KMS-11 (cell line): ENCODE measurements around the gene DOCK10.

Source experiments
- H2AFZ ChIP-seq: fragments of 200-600 bp; sonication (generic); 2 replicates; pipeline ENCODE4 v1.6.1; 2016; ENCODE audit warnings: antibody characterized with exemption, mixed run types, low read depth
- H3K27ac ChIP-seq: fragments of 200-600 bp; sonication (generic); 2 replicates; pipeline ENCODE4 v1.6.1; 2016; ENCODE audit warnings: mild to moderate bottlenecking, mixed run types
- H3K27me3 ChIP-seq: fragments of 200-600 bp; sonication (generic); 2 replicates; pipeline ENCODE4 v1.6.1; 2017; ENCODE audit warnings: mild to moderate bottlenecking, low read depth, mixed run types, moderate library complexity; ENCODE audit not compliant: insufficient read depth
- H3K36me3 ChIP-seq: fragments of 200-600 bp; sonication (generic); 2 replicates; pipeline ENCODE4 v1.6.1; 2017; ENCODE audit warnings: mild to moderate bottlenecking, mixed run types; ENCODE audit not compliant: insufficient read depth
- H3K4me1 ChIP-seq: fragments of 200-600 bp; sonication (generic); 2 replicates; pipeline ENCODE4 v1.6.1; 2016; ENCODE audit warnings: mild to moderate bottlenecking, low read depth, mixed run types; ENCODE audit not compliant: poor library complexity, severe bottlenecking
- H3K4me2 ChIP-seq: fragments of 200-600 bp; sonication (generic); 2 replicates; pipeline ENCODE4 v1.7.0; 2016; ENCODE audit warnings: mild to moderate bottlenecking, mixed run types
- H3K4me3 ChIP-seq: fragments of 200-600 bp; sonication (generic); IDR thresholded peaks from 2 replicates; pipeline ENCODE4 v1.6.1; 2017; ENCODE audit warnings: low read depth, low read length, mixed read lengths; ENCODE audit not compliant: insufficient read depth
- H3K79me2 ChIP-seq: fragments of 200-600 bp; sonication (generic); 2 replicates; pipeline ENCODE4 v1.6.1; 2016; ENCODE audit warnings: low read depth, mixed run types; ENCODE audit not compliant: insufficient read depth
- H3K9ac ChIP-seq: fragments of 200-600 bp; sonication (generic); 2 replicates; pipeline ENCODE4 v1.6.1; 2016; ENCODE audit warnings: mild to moderate bottlenecking, mixed run types
- H4K20me1 ChIP-seq: fragments of 200-600 bp; sonication (generic); 2 replicates; pipeline ENCODE4 v1.6.1; 2016; ENCODE audit warnings: mild to moderate bottlenecking, mixed run types; ENCODE audit not compliant: insufficient read depth
- CTCF ChIP-seq: fragments of 200-600 bp; sonication (generic); conservative IDR thresholded peaks from 2 replicates; pipeline ENCODE4 v1.6.1; 2017; ENCODE audit warnings: low read depth, mild to moderate bottlenecking, antibody characterized with exemption, low read length, moderate library complexity, mixed read lengths

Gene DOCK10

GRCh38 chr2:224870341-224870740 is 171.9 kb downstream of the DOCK10 start:
- no peak overlapping the region for H3K4me3 ChIP-seq
- H3K4me2 ChIP-seq = no peak overlapping the region
- H3K79me2 ChIP-seq = no peaks in the 10 kb centered on the region
- no peak overlapping the region for H3K27ac ChIP-seq
- H4K20me1 ChIP-seq = no peaks in the 10 kb centered on the region
- H3K4me1 ChIP-seq = no peaks in the 10 kb centered on the region
- no peak overlapping the region for H2AFZ ChIP-seq
- H3K9ac ChIP-seq = no peak overlapping the region
- H3K36me3 ChIP-seq = no peaks in the 10 kb centered on the region
- TF ChIP-seq CTCF = no peak
- H3K27me3 ChIP-seq = no peaks in the 10 kb centered on the region

GRCh38 chr2:224869601-224870233 is 172.6 kb downstream of the DOCK10 start:
- Histone ChIP-seq H3K9ac (no peak overlapping the region), H3K4me3 (no peak overlapping the region), H3K79me2 (no peaks in the 10 kb centered on the region), H3K27ac (no peak overlapping the region), H3K4me2 (no peak overlapping the region), H4K20me1 (no peaks in the 10 kb centered on the region), H3K4me1 (no peaks in the 10 kb centered on the region), H3K27me3 (no peaks in the 10 kb centered on the region), H3K36me3 (no peaks in the 10 kb centered on the region), H2AFZ (no peak overlapping the region)
- TF ChIP-seq CTCF = no peak

- H3K4me3 ChIP-seq = no peak overlapping the region
- no peak overlapping the region for H2AFZ ChIP-seq
- no peak overlapping the region for H3K27ac ChIP-seq
- no peaks in the 10 kb centered on the region for H3K36me3 ChIP-seq
- TF ChIP-seq CTCF = no peak
- H4K20me1 ChIP-seq = no peaks in the 10 kb centered on the region
- H3K4me1 ChIP-seq = no peaks in the 10 kb centered on the region
- H3K9ac ChIP-seq = no peak overlapping the region
- H3K79me2 ChIP-seq = no peaks in the 10 kb centered on the region
- H3K4me2 ChIP-seq = no peak overlapping the region
- no peaks in the 10 kb centered on the region for H3K27me3 ChIP-seq
Measured at GRCh38 chr2:224865016-224865415, 177.3 kb downstream of the DOCK10 start.

- Histone ChIP-seq H3K27me3 (no peaks in the 10 kb centered on the region), H3K4me3 (no peak overlapping the region), H3K4me1 (no peaks in the 10 kb centered on the region), H3K9ac (no peak overlapping the region), H3K27ac (no peak overlapping the region), H2AFZ (no peak overlapping the region), H4K20me1 (no peaks in the 10 kb centered on the region), H3K36me3 (no peaks in the 10 kb centered on the region), H3K79me2 (no peaks in the 10 kb centered on the region), H3K4me2 (no peak overlapping the region)
- no peak for TF ChIP-seq CTCF
Measured at GRCh38 chr2:224861266-224861665, 181.0 kb downstream of the DOCK10 start.
